Hematopoietic multipotent progenitor cell treated with erythropoietin and hydrocortisone succinate and interleukin-3 and kit ligand, for 17 days (in vitro differentiated cells): ENCODE results near the gene ZNF670.
"Not testable (repeated sequence)": the region's sequence is repeated elsewhere in the genome, so short reads cannot be mapped to it uniquely, and the experiment has no call there.

ENCODE experiments used
- DNase-seq: peaks from one replicate; pipeline ENCODE4 v3.0.0-alpha.2; 2015; ENCODE audit warnings: low spot score

ZNF670 gene

DNA sequence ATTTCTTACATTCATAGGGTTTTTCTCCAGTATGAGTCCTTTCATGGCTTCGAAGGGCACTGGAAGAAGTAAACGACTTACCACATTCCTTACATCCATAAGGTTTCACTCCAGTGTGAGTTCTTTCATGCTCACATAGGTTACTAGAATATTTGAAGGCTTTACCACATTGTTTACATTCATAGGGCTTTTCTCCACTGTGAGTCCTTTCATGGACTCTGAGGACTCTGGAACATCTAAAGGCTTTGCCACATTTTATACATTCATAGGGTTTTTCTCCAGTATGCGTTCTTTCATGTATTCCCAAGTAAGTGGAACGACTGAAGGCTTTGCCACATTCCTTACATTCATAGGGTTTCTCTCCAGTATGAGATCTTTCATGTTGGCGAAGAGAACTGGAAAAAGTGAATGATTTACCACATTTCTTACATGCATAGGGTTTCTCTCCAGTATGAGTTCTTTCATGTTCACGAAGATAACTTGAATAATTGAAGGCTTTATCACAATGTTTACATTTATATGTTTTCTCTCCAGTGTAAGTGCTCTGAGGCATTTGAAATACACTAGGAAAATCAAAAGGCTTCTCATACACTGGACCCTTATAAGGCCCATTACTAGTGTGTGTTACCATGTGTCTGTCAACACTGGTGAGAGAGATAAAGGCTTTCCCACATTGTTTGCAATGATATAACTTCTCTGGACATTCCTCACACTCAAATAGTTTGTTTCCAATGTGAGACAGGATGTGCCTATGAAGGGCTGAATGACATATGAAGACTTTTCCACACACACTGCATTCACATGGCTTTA lies 40.9 kb downstream of the ZNF670 start:
- DNase-seq: no peak

DNA sequence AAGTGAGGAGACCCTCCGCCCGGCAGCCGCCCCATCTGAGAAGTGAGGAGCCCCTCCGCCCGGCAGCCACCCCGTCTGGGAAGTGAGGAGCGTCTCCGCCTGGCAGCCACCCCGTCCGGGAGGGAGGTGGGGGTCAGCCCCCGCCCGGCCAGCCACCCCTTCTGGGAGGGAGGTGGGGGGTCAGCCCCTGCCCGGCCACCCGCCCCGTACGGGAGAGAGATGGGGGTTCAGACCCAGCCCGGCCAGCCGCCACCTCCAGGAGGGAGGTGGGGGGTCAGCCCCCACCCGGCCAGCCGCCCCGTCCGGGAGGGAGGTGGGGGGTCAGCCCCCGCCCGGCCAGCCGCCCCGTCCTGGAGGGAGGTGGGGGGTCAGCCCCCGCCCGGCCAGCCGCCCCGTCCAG lies 46.3 kb downstream of the ZNF670 start:
- not testable (repeated sequence) for DNase-seq
